GM08714 (cell line): ENCODE results near the gene TERF2IP.

ENCODE experiments used
- H3K4me3 ChIP-seq: fragments of 200-500 bp; sonication (Bioruptor generic); 2 replicates; pipeline ENCODE4 v1.5.1; 2014; ENCODE audit warnings: mild to moderate bottlenecking, low read length, inconsistent platforms
- ZNF274 ChIP-seq: IDR thresholded peaks from 2 replicates; pipeline ENCODE4 v1.6.1; 2012; ENCODE audit warnings: mild to moderate bottlenecking, low read depth, low read length

TERF2IP gene

DNA sequence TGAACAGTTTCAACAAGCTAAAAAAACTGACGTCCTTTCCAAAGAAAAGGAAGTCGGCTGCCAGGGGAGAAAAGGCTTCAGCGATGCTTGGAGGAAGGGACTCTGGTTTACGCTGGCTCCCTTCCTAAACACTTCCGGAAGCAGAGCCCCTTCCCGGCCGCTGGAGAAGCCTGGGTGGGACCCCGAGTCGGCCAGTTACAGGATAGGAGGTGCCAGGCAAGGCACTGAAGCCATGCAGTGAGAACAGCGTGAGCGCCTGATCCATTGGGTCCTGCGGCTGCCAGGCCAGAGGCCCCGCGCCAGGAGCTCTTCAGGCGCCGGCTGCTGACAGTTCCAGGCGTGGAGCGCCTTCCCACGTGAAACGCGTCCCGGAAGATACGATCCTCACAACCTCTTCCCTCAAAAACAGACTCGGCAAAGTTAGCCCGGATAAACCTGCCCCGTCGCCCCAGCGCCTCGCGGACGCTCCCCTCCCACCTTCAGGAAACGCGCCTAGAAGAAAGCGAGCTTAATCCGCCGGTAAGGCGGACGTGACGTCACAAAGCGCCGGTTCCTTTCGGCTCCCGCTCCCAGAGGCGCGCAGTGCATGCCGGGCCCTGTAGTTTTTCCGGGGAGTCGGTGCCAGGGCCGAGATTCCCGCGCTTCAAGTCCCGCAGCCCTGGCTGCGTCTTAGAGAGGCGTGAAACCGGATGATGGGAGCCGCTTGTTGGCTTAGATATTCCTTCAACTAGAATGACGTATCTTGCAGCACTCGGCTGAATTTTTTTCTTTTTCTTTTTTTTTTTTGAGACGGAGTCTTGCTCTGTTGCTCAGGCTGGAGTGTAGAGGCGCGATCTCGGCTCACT lies 24.6 kb upstream of the TERF2IP start, which contains the start of gene ADAT1:
Gene ADAT1 (minus strand): TSS at position 521 of the 845 bp plus-strand sequence. CDS start 2,482 bp downstream, outside the sequence.
- H3K4me3 ChIP-seq, result peak within 1 kb of the TSS; percentile 89
- TF ChIP-seq ZNF274, result no peak

DNA sequence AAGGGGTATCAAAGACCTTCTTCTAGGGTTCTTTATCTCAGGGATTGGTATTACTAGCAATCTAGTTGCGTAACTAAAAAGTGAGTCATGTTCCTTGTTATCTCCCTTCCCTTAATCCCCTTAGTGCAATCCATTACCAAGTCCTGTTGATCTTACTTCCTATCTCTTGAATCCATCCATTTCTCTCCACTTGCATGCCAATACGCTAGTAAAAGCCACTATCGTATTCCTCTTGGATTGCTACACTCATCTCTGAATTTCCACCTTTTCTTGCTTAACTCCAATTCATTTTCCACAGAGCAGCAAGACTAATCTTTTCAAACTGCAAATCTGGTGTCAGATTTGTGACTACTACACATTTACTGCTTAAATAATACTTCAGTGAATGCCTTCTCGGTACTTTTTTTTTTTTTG lies 22.6 kb upstream of the TERF2IP start:
- no peak overlapping the region for H3K4me3 ChIP-seq
- no peak for TF ChIP-seq ZNF274

DNA sequence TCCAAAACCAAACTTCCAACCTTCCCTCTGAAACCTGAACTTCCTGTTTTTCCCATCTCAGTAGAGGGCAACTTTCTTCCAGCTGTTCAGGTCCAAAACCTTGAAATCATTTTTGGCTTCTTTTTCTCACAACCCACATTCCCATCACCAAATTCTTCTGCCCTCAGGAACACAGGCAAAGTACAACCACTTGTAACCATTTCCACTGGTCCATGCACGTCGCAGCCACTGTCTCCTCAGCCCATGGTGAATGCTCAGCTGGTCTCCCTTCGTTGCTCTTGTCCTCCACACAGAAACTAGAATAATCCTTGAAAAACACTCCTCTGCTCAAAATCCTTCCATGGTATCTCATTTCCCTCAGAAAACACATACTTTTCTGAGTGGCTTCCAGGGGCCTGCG lies 20.8 kb upstream of the TERF2IP start:
- no peak for TF ChIP-seq ZNF274
- no peak overlapping the region for H3K4me3 ChIP-seq

DNA sequence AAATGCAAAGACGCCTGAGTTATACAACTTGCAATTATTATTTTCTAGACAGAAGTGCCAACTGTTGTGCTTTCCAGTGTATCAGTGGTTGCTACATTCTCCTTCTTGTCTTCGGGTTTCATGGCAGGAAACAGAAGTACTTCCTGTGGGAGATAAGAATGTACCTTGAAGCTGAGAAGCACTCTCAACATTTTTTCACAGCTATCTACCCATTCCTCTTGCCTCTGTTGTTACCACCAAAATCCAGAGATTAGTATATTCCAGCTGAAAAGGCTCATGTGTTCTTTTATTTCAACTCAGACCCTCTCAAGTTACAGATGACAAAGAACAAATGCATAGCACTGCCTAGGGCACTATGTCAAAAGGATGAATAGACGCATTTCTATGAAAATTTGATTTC lies 19.7 kb upstream of the TERF2IP start:
- TF ChIP-seq ZNF274, result no peak
- H3K4me3 ChIP-seq, result no peak overlapping the region

DNA sequence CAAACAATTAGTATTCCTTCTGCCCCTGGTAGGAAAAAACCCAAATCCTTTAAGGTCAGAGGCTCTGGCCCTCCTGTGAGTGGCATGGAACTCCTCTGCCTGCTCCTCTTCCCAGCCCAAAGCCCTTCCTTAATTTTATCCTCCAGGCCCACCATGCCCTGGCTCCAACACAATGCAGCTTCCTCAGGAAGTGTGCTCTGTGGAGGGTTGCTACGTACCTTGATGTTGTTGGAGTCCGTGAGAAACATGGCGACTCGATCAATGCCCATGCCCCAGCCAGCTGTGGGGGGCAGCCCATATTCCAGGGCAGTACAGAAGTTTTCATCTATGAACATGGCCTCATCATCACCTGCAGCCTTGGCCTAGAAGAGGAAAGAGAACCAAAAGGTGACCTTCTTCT lies 19.2 kb upstream of the TERF2IP start:
- H3K4me3 ChIP-seq, result no peak overlapping the region
- no peak for TF ChIP-seq ZNF274

DNA sequence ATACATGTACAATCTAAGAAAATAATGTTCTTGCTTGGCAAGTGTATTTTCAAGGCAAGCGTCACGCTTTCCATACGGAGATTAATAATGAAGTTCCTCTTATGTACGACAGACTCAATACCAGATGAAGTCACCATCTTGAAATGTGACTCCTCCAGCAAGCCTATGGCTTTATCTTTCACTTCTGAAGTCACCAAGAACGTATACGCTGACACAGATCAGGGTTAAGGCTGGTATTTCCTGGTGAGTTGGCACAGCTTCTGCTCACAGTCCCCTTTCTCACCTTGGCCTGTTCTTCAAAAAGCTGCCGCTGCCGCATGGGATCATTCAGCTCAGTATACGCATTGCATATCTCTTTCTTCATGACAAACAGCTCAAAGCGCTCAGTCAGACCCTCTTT lies 18.4 kb upstream of the TERF2IP start:
- TF ChIP-seq ZNF274, result no peak

DNA sequence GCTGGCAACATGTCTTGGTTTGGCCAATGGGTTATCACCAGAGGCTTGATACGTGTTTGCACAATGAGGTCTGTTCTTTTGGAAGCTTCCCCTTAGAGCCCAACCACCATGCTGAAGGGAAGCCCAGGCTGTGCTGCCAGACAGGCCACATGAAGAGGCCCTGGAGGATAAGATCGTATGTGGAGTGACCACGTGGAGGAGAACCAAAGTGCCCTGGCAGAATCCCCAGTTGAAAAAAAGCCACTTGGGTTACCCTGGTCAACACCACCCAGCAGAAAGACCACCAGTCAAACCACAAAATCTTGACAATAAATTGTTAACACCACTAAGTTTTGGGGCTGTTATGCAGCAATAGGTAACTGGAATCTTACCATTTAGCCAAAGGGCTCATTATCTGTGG lies 17.5 kb upstream of the TERF2IP start:
- H3K4me3 ChIP-seq, result no peak overlapping the region
- TF ChIP-seq ZNF274, result no peak

More for the DNA sequence above, 18.4 kb upstream of the TERF2IP start:
- no peak overlapping the region for H3K4me3 ChIP-seq

DNA sequence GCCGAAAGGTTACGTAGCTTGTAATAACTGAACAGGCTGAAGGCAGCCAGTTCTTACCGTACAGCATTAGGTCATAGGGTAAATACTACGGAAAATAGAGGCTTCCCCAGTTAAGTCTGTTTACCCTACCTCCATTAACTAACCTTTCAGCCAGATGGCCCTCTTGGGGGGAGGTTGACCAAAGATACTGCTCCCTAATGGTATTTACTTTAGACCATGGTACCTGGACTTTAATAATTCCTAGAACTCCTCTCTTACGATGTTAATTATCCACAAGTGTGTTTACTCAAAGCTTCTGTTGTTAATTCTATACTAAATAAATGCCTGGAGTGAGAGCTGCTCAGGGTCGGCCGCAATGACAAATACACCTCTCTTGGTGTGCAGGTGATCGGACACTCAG lies 14.7 kb upstream of the TERF2IP start:
- no peak overlapping the region for H3K4me3 ChIP-seq
- no peak for TF ChIP-seq ZNF274

DNA sequence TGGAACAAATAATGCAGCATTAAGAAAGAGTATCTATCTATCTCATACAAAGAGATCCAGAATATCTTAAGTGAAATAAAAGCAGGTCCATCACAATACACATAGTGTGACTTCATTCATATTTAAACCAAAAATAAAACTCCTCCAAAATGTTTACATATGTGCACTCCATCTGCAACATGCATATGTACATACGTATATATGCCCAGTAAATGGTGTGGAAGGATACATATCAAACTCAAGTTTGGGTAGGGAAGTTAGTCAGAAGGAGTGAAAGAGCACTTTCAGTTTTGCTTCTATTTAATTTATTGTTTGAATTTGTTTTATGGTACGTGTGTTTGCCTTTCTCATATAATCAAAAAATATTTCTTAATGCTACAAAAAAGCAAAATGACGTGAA lies 12.5 kb upstream of the TERF2IP start:
- no peak overlapping the region for H3K4me3 ChIP-seq
- no peak for TF ChIP-seq ZNF274

DNA sequence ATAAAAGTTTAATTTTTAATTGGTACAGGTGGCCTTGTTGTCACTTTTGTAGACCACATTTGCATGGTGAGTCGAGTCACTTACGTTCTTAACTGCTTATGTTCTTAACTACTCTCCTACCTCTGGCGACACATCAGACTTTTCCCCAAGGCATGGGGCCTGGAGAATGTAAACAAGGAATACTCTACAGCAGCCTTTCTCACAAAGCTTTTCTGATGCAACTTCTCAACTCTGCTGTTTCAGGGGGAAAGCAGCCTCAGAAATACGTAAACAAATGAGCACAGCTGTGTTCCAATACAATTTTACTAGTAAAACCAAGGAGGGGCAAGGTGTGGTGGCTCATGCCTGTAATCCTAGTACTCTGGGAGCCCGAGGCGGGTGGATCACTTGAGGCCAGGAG lies 7.0 kb upstream of the TERF2IP start:
- TF ChIP-seq ZNF274, result no peak

DNA sequence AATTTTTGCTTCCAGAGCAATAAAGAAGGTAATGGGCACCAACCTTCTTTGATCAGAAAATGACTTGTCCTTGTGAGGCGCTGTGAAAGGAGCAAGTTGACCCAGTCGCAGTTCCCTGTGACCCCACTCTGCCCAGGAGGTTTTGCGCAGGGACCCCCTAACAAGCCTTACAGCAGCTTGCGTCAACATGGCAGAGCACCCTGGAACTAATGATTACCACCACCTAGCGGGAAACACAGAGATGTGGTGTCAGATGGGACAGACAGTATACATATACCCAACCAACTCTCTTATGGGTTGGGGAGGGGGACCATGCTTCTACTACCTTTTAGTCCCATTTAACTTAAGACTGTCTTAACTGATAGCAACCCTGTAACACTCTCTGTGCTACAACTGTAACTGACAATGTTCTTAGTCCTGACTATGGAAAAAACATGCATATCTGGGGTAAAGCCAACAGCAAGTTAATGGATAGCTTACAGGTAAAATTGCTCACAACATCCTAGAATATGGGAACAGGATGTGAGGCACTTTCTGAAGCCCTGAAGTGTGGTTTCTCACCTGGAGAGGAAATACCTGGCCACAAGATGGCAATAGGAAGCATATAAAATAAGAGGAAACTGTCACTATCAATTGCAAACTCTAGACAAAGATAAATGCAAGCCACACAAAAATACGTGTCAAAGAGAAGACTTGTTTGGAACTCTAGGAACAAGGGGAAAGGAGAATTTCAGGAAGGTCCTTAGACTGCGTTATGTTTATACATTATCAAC lies 3.1 kb upstream of the TERF2IP start:
- no peak for TF ChIP-seq ZNF274
- H3K4me3 ChIP-seq, result no peak overlapping the region

More for the DNA sequence above, 7.0 kb upstream of the TERF2IP start:
- no peak overlapping the region for H3K4me3 ChIP-seq

DNA sequence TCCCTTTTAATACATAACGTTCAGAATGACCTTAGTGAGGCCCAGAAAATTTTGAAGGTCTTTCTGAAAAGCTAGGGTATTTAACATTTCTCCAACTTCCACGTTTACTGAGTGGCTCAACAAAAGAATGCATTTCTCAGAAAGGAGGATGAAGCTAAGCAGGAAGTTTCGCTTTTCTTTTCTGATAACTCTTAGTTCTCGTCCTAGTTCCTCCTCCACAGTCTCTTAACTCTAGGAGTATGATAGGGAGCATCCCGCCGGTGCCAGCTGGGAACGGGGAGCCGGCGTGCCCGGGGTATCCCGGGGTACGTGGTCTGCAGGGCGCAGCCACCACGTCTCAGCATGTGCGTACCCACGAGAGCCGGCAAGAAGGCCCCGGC lies 471 bp upstream of the TERF2IP start:
- peak overlapping the region; percentile 76 for H3K4me3 ChIP-seq
- no peak for TF ChIP-seq ZNF274

DNA sequence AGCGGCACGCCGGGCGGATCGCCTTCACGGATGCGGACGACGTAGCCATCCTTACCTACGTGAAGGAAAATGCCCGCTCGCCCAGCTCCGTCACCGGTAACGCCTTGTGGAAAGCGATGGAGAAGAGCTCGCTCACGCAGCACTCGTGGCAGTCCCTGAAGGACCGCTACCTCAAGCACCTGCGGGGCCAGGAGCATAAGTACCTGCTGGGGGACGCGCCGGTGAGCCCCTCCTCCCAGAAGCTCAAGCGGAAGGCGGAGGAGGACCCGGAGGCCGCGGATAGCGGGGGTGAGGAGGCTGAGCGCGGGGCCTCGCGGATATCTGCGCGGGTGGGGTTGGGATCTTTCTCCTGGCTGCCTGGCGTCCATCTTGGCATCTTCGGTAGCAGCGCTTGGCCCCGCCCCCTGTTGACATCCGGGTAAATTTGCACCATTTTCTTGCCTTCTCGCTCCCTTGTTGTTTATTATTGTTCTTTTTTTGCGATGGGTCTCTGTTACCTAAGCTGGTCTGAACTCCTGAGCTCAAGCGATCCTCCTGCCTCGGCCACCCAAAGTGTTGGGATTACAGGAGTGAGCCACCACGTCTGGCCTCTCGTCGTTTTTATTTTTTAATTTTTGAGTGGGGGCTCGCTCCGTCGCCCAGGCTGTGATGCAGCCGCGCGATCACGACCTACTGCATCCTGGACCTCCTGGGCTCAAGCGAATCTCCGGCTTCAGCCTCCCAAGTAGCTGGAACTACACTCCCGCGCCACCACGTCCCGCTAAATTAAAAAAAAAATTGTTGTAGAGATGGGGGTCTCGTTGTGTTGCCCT lies 898 bp downstream of the TERF2IP start:
- peak overlapping the region; percentile 76 for H3K4me3 ChIP-seq

DNA sequence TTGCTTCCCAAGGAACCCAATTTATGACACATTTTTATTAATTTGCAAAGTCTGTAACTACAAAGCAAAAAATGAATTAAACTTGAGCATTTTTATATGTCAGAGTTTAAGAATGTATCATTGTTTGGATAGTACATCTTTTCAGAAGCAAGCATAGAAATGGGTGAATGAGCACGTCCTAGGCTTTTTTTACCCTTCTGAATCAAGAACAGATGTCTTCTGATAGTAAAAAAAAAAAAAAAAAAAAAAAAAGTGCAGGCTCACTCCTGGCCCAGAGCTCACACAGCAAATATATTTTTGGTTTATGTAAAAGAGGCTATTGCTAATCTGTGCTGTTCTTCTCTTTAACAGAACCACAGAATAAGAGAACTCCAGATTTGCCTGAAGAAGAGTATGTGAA lies 6.3 kb downstream of the TERF2IP start:
- no peak for TF ChIP-seq ZNF274
- H3K4me3 ChIP-seq, result no peak overlapping the region

More for the DNA sequence above, 898 bp downstream of the TERF2IP start:
- no peak for TF ChIP-seq ZNF274
